HEK293 (cell line): Measurements from ENCODE around the gene GADD45GIP1.

Experiments
- CTCF ChIP-seq: fragments of 450-650 bp; formaldehyde crosslinking; IDR thresholded peaks from 2 replicates; pipeline ENCODE4 v1.5.1; 2016; ENCODE audit warnings: missing biosample characterization, missing genetic modification characterization
- ZNF280D ChIP-seq: fragments of 450-650 bp; formaldehyde crosslinking; IDR thresholded peaks from 2 replicates; pipeline ENCODE4 v1.5.1; 2016; ENCODE audit warnings: missing biosample characterization, missing genetic modification characterization
- ZNF704 ChIP-seq: fragments of 450-650 bp; formaldehyde crosslinking; IDR thresholded peaks from 2 replicates; pipeline ENCODE4 v1.5.1; 2016; ENCODE audit warnings: missing biosample characterization, missing genetic modification characterization

GRCh38 chr19:12984143-12984627, 27.2 kb upstream of the GADD45GIP1 start:
- TF ChIP-seq ZNF704 (tag by site-specific recombination) (no peak), CTCF (tag by site-specific recombination) (no peak), ZNF280D (no peak)
